Choroid plexus epithelial cell (primary cell): ENCODE measurements around the gene NYNRIN.
A peak's percentile ranks its signal among the peaks of the same experiment; 100 is the strongest.
"Not testable (repeated sequence)": the region's sequence is repeated elsewhere in the genome, so short reads cannot be mapped to it uniquely, and the experiment has no call there.

Experiments
- DNase-seq: peaks from one replicate; pipeline ENCODE4 v3.0.0-alpha.2; 2010; ENCODE audit warnings: low read depth
- H3K4me3 ChIP-seq: 2 replicates; pipeline ENCODE4 v1.5.1; 2011; ENCODE audit warnings: low read depth, mild to moderate bottlenecking, control low read depth, low read length, moderate library complexity
- CTCF ChIP-seq: conservative IDR thresholded peaks from 2 replicates; pipeline ENCODE4 v1.5.1; 2011; ENCODE audit warnings: low read depth, mild to moderate bottlenecking, control low read depth, inconsistent platforms, low read length, moderate library complexity

NYNRIN gene

GRCh38 chr14:24385524-24385923 is 13.3 kb upstream of the NYNRIN start:
- TF ChIP-seq CTCF: no peak
- no peak for DNase-seq
- H3K4me3 ChIP-seq: no peak overlapping the region

DNA sequence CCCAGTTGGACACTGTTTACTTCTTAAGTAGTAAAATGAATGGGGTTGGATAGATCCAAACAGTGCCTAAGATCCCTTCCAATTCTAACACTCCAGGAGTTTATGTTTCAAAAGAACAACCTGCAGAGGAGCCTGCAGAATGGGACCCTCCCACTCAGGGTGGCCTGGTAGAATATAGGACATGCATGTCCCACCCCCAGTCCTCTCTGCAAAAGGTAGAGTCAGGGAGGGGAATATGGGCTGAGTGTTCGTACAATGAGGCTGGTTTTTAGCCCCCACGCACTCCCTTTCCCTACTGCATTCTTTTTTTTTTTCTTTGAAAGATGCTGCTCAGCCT is 11.8 kb upstream of the NYNRIN start:
- TF ChIP-seq CTCF: no peak
- DNase-seq: no peak
- no peak overlapping the region for H3K4me3 ChIP-seq

- H3K4me3 ChIP-seq, DNase-seq: not testable (repeated sequence)
Measured at GRCh38 chr14:24387579-24387978, 11.2 kb upstream of the NYNRIN start.

- no peak for DNase-seq
- TF ChIP-seq CTCF: no peak
- H3K4me3 ChIP-seq: no peak overlapping the region
Measured at GRCh38 chr14:24388474-24389179, 10.2 kb upstream of the NYNRIN start.

- DNase-seq: peak; percentile 79
- H3K4me3 ChIP-seq: no peak overlapping the region
- no peak for TF ChIP-seq CTCF
Measured at GRCh38 chr14:24389226-24389848, 9.5 kb upstream of the NYNRIN start.

- no peak overlapping the region for H3K4me3 ChIP-seq
- DNase-seq: no peak
- TF ChIP-seq CTCF: no peak
Measured at GRCh38 chr14:24390701-24391468, 7.9 kb upstream of the NYNRIN start.

- DNase-seq: peak; percentile 80
- peak; percentile 47 for TF ChIP-seq CTCF
- no peak overlapping the region for H3K4me3 ChIP-seq
Measured at GRCh38 chr14:24392325-24393091, 6.3 kb upstream of the NYNRIN start.
